Astrocyte of the cerebellum (primary cell): ENCODE results near the gene KCNIP4.

Experiments
- DNase-seq: peaks from one replicate; pipeline ENCODE4 v3.0.0-alpha.2; 2011; ENCODE audit warnings: low read depth
- H3K4me3 ChIP-seq: 2 replicates; pipeline ENCODE4 v1.5.1; 2011; ENCODE audit warnings: mild to moderate bottlenecking, low read depth, low read length, moderate library complexity
- CTCF ChIP-seq: IDR thresholded peaks from 2 replicates; pipeline ENCODE4 v1.5.1; 2012; ENCODE audit warnings: low read length, low read depth, moderate library complexity, mild to moderate bottlenecking; ENCODE audit errors: missing control alignments
- in situ Hi-C: cut with HindIII; loops from 2 replicates; pipeline ENCODE4 v1.10.0; 2017; ENCODE audit warnings: low sequenced_read_pairs

Gene KCNIP4

GRCh38 chr4:21869978-21870745 lies 78.4 kb downstream of the KCNIP4 start:
- no peak for TF ChIP-seq CTCF
- in situ Hi-C loops = no loop called here
- DNase-seq = no peak
- no peak overlapping the region for H3K4me3 ChIP-seq

DNA sequence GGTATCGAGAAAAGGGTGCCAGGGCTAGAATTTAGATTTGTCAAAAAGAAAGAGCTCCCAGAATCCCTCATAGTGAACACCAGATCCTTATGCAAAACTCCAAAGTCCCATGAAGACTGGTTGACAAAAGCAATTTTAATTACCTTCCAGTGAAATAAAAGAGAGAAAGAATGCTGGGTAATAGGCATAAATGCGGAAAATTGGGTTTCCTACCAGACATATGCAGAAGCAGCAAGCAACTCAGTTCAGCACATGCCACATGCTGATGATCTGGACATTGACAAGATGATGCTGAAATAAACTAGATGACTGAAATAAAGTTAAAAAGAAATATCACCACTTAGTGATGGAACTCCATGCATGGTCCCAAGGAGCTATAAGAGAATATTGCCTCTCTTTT lies 83.9 kb downstream of the KCNIP4 start:
- TF ChIP-seq CTCF = no peak
- in situ Hi-C loops = no loop called here
- no peak overlapping the region for H3K4me3 ChIP-seq
- DNase-seq = no peak

GRCh38 chr4:21862917-21863316 lies 85.7 kb downstream of the KCNIP4 start:
- TF ChIP-seq CTCF = no peak
- H3K4me3 ChIP-seq = no peak overlapping the region
- DNase-seq = no peak
- in situ Hi-C loops = no loop called here

DNA sequence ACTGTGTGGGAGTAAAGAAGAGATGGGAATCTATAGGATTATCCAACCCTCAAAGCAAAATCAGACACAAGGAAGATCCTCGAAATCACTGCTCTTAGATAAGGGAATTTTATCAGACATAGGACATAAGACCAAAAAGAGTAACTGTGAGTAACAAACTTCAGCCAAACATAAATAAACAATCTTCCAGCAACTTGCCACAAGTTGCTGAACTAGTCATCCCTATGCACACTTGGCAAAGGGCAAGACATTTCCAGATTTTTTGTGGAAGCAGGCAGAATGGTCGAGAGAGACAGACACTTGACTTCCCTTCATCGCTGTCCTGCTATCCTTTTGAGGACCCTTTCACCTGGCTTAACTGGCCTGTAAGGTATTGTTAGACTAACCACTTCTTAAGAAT lies 89.6 kb downstream of the KCNIP4 start:
- TF ChIP-seq CTCF = no peak
- in situ Hi-C loops = no loop called here
- no peak overlapping the region for H3K4me3 ChIP-seq
- DNase-seq = no peak

GRCh38 chr4:21856754-21857153 lies 91.8 kb downstream of the KCNIP4 start:
- no peak for DNase-seq
- in situ Hi-C loops = no loop called here
- no peak for TF ChIP-seq CTCF
- H3K4me3 ChIP-seq = no peak overlapping the region

- no peak overlapping the region for H3K4me3 ChIP-seq
- in situ Hi-C loops = no loop called here
- no peak for TF ChIP-seq CTCF
- DNase-seq = no peak
Measured at GRCh38 chr4:21856301-21856700, 92.3 kb downstream of the KCNIP4 start.
